GM19238 (cell line): ENCODE data around the gene SLC33A1.
A peak's percentile ranks its signal among the peaks of the same experiment; 100 is the strongest.
"Not testable (repeated sequence)": the region's sequence is repeated elsewhere in the genome, so short reads cannot be mapped to it uniquely, and the experiment has no call there.

Source experiments
- DNase-seq: peaks from one replicate; pipeline ENCODE4 v3.0.0; 2011; ENCODE audit warnings: low spot score; ENCODE audit not compliant: insufficient read length

SLC33A1 gene

GRCh38 chr3:155854141-155854940 is at the start of gene SLC33A1:
TSS of gene SLC33A1 (minus strand) at chr3:155854427. CDS start at chr3:155853997, 430 bp downstream.
- peak; percentile 94 for DNase-seq

GRCh38 chr3:155895379-155895900 is 41.2 kb upstream of the SLC33A1 start:
- no peak for DNase-seq

GRCh38 chr3:155891321-155891720 is 37.1 kb upstream of the SLC33A1 start:
- DNase-seq, result no peak

- no peak for DNase-seq
Observed at GRCh38 chr3:155890671-155891190, 36.5 kb upstream of the SLC33A1 start.

- DNase-seq, result no peak
Observed at GRCh38 chr3:155889952-155890351, 35.7 kb upstream of the SLC33A1 start.

GRCh38 chr3:155889212-155889611 is 35.0 kb upstream of the SLC33A1 start:
- no peak for DNase-seq

GRCh38 chr3:155886915-155887314 is 32.7 kb upstream of the SLC33A1 start:
- no peak for DNase-seq

GRCh38 chr3:155886348-155886747 is 32.1 kb upstream of the SLC33A1 start:
- DNase-seq, result not testable (repeated sequence)

- no peak for DNase-seq
Observed at GRCh38 chr3:155885292-155885691, 31.1 kb upstream of the SLC33A1 start.

GRCh38 chr3:155884292-155884691 is 30.1 kb upstream of the SLC33A1 start:
- DNase-seq, result no peak

- DNase-seq, result no peak
Observed at GRCh38 chr3:155880286-155880685, 26.1 kb upstream of the SLC33A1 start.

GRCh38 chr3:155876503-155876902 is 22.3 kb upstream of the SLC33A1 start:
- DNase-seq, result no peak

- no peak for DNase-seq
Observed at GRCh38 chr3:155876037-155876436, 21.8 kb upstream of the SLC33A1 start.

GRCh38 chr3:155872904-155873646 is 18.8 kb upstream of the SLC33A1 start:
- DNase-seq, result no peak

GRCh38 chr3:155871746-155872158 is 17.5 kb upstream of the SLC33A1 start:
- no peak for DNase-seq

GRCh38 chr3:155870945-155871745 is 16.9 kb upstream of the SLC33A1 start:
- DNase-seq, result peak; percentile 40

- DNase-seq, result peak; percentile 92
Observed at GRCh38 chr3:155870133-155870944, 16.1 kb upstream of the SLC33A1 start, which contains the start of gene GMPS. TSS of gene GMPS (plus strand) at chr3:155870650. CDS start at chr3:155870871, 221 bp downstream.

GRCh38 chr3:155869691-155870090 is 15.5 kb upstream of the SLC33A1 start:
- DNase-seq, result no peak

- no peak for DNase-seq
Observed at GRCh38 chr3:155863072-155863784, 9.0 kb upstream of the SLC33A1 start.
